Colonic mucosa (tissue), 4 donors: ENCODE measurements around the gene IL17RD. TPM values are rescaled to one million over a fixed set of nuclear protein-coding genes. Genes with fewer than 3 reads are reported as not detected.

Experiments
- DNase-seq: peaks from one replicate; pipeline ENCODE4 v3.0.0-alpha.2; 2020
- H3K27ac ChIP-seq: fragments of 200-600 bp; one replicate; pipeline ENCODE4 v1.8.0; 2021
- H3K27me3 ChIP-seq: fragments of 200-600 bp; one replicate; pipeline ENCODE4 v1.8.0; 2021
- H3K36me3 ChIP-seq: fragments of 200-600 bp; one replicate; pipeline ENCODE4 v1.8.0; 2021
- H3K4me1 ChIP-seq: fragments of 200-600 bp; one replicate; pipeline ENCODE4 v1.8.0; 2021; ENCODE audit warnings: mild to moderate bottlenecking
- H3K4me3 ChIP-seq: fragments of 200-600 bp; one replicate; pipeline ENCODE4 v1.8.0; 2021
- H3K9ac ChIP-seq, 2 donors: one replicate each; pipeline ENCODE4 v1.7.0; 2013; ENCODE audit warnings: control low read depth in 2 of 2, low read depth in 2 of 2, low read length in 2 of 2
- H3K9me3 ChIP-seq: fragments of 200-600 bp; one replicate; pipeline ENCODE4 v1.8.0; 2021
- CTCF ChIP-seq: fragments of 200-600 bp; IDR thresholded peaks from one replicate; pipeline ENCODE4 v1.8.0; 2022; ENCODE audit warnings: antibody characterized with exemption, mild to moderate bottlenecking
- intact Hi-C: fragments of 100-400 bp; cut with DNase I; formaldehyde crosslinking; loops from one replicate; pipeline ENCODE4 v1.14.1; 2022
- total RNA-seq, 2 donors: library from RNA; stranded (reverse); fragmentation: NEBNext Ultra II Directional in 1 of 2; extraction: Animal tissue kit (Norgen Biotek cat#: 25700) in 1 of 2; gene quantifications; one replicate each; pipeline ENCODE4 v1.2.1, GENCODE V29; 2021
- donor health status: healthy.
- donor health status: DM: no; HTN: no; CAD: no.
- donor health status: DM: no; HTN: no; CAD: no.

The IL17RD gene
- total RNA-seq, 2 donors from 2014 or later, result 2.0 to 5.6 TPM

DNA sequence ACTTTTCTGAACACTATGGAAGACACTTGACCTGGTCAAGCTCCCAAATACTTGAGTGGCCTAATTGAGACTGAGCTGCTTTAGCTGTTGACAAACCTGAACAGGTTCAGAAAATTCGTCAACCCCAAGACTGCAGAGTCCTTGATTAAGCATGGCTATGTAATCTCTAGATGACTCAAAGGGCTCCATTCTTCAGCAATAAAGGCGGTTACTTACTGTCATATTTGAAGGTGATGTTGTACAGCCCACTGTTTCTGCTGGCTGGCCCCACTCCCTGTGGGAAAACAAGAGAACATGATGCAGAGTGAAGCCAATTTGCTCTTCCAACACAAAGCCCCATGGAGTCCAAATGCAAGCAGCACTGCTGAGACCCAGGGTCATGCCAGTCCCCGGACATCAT is 45.1 kb downstream of the IL17RD start:
- intact Hi-C loops, result no loop called here
- Histone ChIP-seq H3K27me3 (no peaks in the 10 kb centered on the region), H3K4me1 (no peaks in the 10 kb centered on the region), H3K4me3 (no peak overlapping the region), H3K27ac (no peak overlapping the region), H3K36me3 (no peaks in the 10 kb centered on the region), H3K9me3 (no peaks in the 10 kb centered on the region), H3K9ac (no peak overlapping the region)
- no peak for DNase-seq
- no peak for TF ChIP-seq CTCF

DNA sequence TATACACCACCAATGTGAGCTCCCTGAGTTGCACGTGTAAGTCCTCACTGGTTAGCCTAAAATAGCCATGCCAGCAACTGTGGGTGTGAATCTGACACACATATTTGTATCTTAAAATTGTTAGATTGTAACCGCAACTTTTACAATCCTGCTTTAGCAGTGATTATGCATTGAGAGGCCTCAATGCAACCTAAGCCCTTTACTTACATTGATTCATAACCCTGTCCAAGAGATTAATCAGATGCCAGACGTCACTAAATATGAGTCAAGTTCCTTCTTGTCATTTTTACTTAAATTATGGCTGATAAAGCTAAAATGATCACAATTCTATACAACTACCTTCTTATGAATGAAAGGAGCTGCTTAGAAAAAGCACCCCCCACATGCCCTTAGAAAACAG is 46.9 kb downstream of the IL17RD start:
- no peaks in the 10 kb centered on the region for H3K4me1 ChIP-seq
- no peaks in the 10 kb centered on the region for H3K9me3 ChIP-seq
- no peak overlapping the region for H3K27ac ChIP-seq
- H3K9ac ChIP-seq, result no peak overlapping the region
- no peaks in the 10 kb centered on the region for H3K36me3 ChIP-seq
- intact Hi-C loops, result no loop called here
- no peak for DNase-seq
- TF ChIP-seq CTCF, result no peak
- H3K27me3 ChIP-seq, result no peaks in the 10 kb centered on the region
- H3K4me3 ChIP-seq, result no peak overlapping the region

DNA sequence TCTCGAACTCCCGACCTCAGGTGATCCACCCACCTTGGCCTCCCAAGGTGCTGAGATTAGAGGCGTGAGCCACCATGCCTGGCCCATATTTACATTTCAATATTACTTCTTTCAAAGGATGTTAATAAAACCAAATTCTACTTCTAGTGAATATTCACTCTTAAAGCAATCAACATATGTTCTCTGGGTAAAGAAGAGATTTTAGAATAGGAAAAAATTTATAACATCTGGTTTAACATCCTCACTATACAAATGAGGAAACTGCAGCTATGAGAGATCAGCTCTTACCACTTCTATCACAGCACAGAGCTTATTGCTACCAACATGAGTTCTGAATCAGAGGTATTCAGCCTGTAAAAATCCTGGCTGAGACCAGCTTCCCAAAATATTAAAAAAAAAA is 48.7 kb downstream of the IL17RD start:
- TF ChIP-seq CTCF, result no peak
- intact Hi-C loops, result no loop called here

GRCh38 chr3:57112206-57112605 is 52.9 kb downstream of the IL17RD start:
- TF ChIP-seq CTCF, result no peak
- no peaks in the 10 kb centered on the region for H3K9me3 ChIP-seq
- no peak overlapping the region for H3K9ac ChIP-seq
- H3K4me1 ChIP-seq, result no peaks in the 10 kb centered on the region
- no peaks in the 10 kb centered on the region for H3K36me3 ChIP-seq
- no peak overlapping the region for H3K27ac ChIP-seq
- intact Hi-C loops, result no loop called here
- no peak for DNase-seq
- H3K27me3 ChIP-seq, result no peaks in the 10 kb centered on the region
- no peak overlapping the region for H3K4me3 ChIP-seq

More for the DNA sequence above, 48.7 kb downstream of the IL17RD start:
- DNase-seq, result no peak
- no peak overlapping the region for H3K9ac ChIP-seq
- no peak overlapping the region for H3K27ac ChIP-seq
- no peaks in the 10 kb centered on the region for H3K9me3 ChIP-seq
- no peaks in the 10 kb centered on the region for H3K27me3 ChIP-seq
- no peaks in the 10 kb centered on the region for H3K4me1 ChIP-seq
- H3K4me3 ChIP-seq, result no peak overlapping the region
- H3K36me3 ChIP-seq, result no peaks in the 10 kb centered on the region

DNA sequence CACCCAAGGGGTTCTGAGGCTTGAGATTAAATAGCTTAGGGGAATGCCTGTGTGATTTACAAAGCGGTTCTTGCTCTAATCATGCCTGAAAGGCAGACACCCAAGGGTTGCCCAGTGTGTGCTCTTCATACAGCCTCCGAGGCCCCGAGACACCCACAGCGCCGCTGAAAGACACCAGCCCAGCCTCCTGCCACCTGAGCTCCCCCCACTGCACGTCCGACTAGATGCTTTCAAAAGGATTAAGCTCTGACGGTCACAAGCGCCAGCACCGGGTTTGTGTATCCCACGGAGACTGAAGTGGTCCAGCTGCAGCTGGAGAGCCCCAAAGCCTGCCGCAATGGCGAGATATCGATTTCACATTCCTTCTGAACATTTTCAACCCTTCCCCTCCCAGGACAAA is 54.4 kb downstream of the IL17RD start:
- Histone ChIP-seq H3K36me3 (no peaks in the 10 kb centered on the region), H3K4me3 (no peak overlapping the region), H3K9ac (no peak overlapping the region), H3K27me3 (no peaks in the 10 kb centered on the region), H3K4me1 (no peaks in the 10 kb centered on the region), H3K27ac (no peak overlapping the region), H3K9me3 (no peaks in the 10 kb centered on the region)
- DNase-seq, result no peak
- no peak for TF ChIP-seq CTCF
- intact Hi-C loops, result no loop called here

- Histone ChIP-seq H3K4me1 (no peaks in the 10 kb centered on the region), H3K27ac (no peak overlapping the region), H3K4me3 (no peak overlapping the region), H3K9ac (no peak overlapping the region), H3K27me3 (no peaks in the 10 kb centered on the region), H3K36me3 (no peaks in the 10 kb centered on the region), H3K9me3 (no peaks in the 10 kb centered on the region)
- TF ChIP-seq CTCF, result no peak
- intact Hi-C loops, result no loop called here
- no peak for DNase-seq
Measured at GRCh38 chr3:57110214-57110613, 54.9 kb downstream of the IL17RD start.
